SKM-1 (cell line): Measurements from ENCODE around the gene COX5A.

Experiments used
- DNase-seq: peaks from one replicate; lab custom pipeline; 2025; ENCODE audit not compliant: unreplicated experiment; lab: John Stamatoyannopoulos, UW

The COX5A gene

GRCh38 chr15:74873036-74873755 lies 64.7 kb downstream of the COX5A start, which contains the start of gene SCAMP2:
Gene SCAMP2 (minus strand): TSS chr15:74873365. CDS start chr15:74873255, 110 bp downstream.
- peak; percentile 80 for DNase-seq

DNA sequence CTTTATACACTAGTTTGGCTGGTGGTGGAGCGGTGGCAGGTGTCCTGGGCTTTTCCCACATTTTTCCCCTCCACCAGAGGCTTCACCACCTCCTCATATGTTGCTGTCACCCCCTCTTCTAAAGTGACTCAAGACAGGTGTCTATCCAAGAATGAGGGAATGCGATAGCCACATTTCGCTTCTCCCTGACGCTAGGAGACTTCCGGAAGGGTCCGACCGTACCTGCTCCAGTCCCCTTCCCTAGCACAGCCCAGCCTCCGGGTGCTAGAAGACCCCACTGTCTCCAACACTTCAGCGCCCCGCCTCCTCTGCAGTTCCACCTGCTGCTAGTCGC lies 65.2 kb downstream of the COX5A start:
- no peak for DNase-seq

DNA sequence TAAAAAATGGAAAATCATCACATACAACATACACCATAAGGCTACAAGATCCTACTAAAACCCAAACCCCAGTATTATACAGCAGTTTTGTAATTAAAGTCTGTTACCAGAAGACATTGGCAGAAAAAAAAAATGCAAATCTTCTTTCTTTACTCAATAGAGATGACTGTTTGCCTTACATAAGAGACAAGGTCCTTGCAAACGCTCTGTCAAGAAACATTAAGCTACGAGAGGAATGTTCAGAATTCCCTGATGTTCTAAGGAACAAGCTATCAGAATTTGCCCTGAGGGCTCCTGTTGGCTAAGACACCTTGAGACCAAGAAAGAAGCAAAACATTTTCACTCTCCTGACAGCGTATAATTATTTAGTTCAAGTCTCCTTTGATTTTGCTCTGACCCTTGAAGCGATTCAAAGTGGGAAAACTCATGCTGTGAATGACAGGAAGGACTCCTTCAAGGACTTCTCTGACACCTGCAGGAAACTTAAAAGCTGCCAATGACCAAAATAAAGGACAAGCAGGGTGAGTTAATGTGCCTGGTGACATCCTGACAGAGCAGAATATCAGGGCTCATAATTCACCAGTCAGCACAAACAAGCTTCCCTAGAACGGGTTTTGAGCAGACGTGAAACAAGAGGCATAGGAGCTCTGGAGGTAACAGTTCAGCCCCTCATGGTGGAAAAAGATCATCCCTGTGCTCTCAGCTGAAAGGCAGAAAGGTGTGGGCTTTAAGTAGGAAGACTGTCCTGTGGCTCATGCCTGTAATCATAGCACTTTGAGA lies 67.2 kb downstream of the COX5A start:
- no peak for DNase-seq
